ENCODE data around the gene SAMD14.

The SAMD14 gene

GRCh38 chr17:50099003-50099402 lies 31.0 kb downstream of the SAMD14 start:
- DNase-seq: no peak

- no peak for DNase-seq
Observed at GRCh38 chr17:50098583-50098982, 31.4 kb downstream of the SAMD14 start.

GRCh38 chr17:50097926-50098325 lies 32.0 kb downstream of the SAMD14 start:
- no peak for DNase-seq

- DNase-seq: no peak
Observed at GRCh38 chr17:50097455-50097854, 32.5 kb downstream of the SAMD14 start.

- DNase-seq: no peak
Observed at GRCh38 chr17:50096758-50097157, 33.2 kb downstream of the SAMD14 start.

- DNase-seq: peak in 8 of 51 donors; percentile 11 to 43 (median 34)
Observed at GRCh38 chr17:50096092-50096491, 33.9 kb downstream of the SAMD14 start.

GRCh38 chr17:50095626-50096037 lies 34.3 kb downstream of the SAMD14 start:
- peak in 5 of 51 donors; percentile 19 to 65 (median 53) for DNase-seq

- peak; percentile 60 to 99 (median 93) for DNase-seq
Observed at GRCh38 chr17:50094753-50095619, 35.0 kb downstream of the SAMD14 start, which contains the start of gene PDK2. Gene PDK2, plus strand, starts transcription at chr17:50095351. Its CDS starts 85 bp downstream, at chr17:50095436.

GRCh38 chr17:50094243-50094752 lies 35.7 kb downstream of the SAMD14 start:
- peak; percentile 48 to 97 (median 81) for DNase-seq

GRCh38 chr17:50093807-50094206 lies 36.2 kb downstream of the SAMD14 start:
- DNase-seq: no peak

GRCh38 chr17:50093246-50093645 lies 36.7 kb downstream of the SAMD14 start:
- no peak for DNase-seq

GRCh38 chr17:50091918-50092285 lies 38.1 kb downstream of the SAMD14 start:
- no peak for DNase-seq

- DNase-seq: no peak
Observed at GRCh38 chr17:50090971-50091917, 38.7 kb downstream of the SAMD14 start.

- DNase-seq: no peak
Observed at GRCh38 chr17:50090071-50090470, 39.9 kb downstream of the SAMD14 start.

- no peak for DNase-seq
Observed at GRCh38 chr17:50088952-50089825, 40.8 kb downstream of the SAMD14 start.

GRCh38 chr17:50087912-50088405 lies 42.0 kb downstream of the SAMD14 start:
- no peak for DNase-seq

GRCh38 chr17:50087246-50087911 lies 42.6 kb downstream of the SAMD14 start:
- peak in 30 of 51 donors; percentile 7 to 64 (median 28) for DNase-seq

GRCh38 chr17:50081757-50082156 lies 48.2 kb downstream of the SAMD14 start:
- DNase-seq: no peak

- no peak for DNase-seq
Observed at GRCh38 chr17:50080827-50081226, 49.1 kb downstream of the SAMD14 start.

GRCh38 chr17:50080096-50080480 lies 49.9 kb downstream of the SAMD14 start:
- no peak for DNase-seq

Data from hypothalamus (tissue), 51 donors.